AG04449 (cell line): ENCODE data around the gene DNAJC1.

Experiments
- CTCF ChIA-PET: fragments of 350-600 bp; formaldehyde crosslinking; extraction: SDS; loops from one replicate; lab custom pipeline; 2021; ENCODE audit warnings: antibody characterized with exemption; lab: Yijun Ruan, JAX
- POLR2A ChIA-PET: fragments of 400-600, 350-600 bp; formaldehyde crosslinking; extraction: SDS; loops from one replicate; lab custom pipeline; 2020; ENCODE audit warnings: antibody characterized with exemption, inconsistent platforms; lab: Yijun Ruan, JAX
- DNase-seq: peaks from one replicate; pipeline ENCODE4 v3.0.0-alpha.2; 2010; ENCODE audit warnings: low read depth, low spot score
- H3K4me3 ChIP-seq: 2 replicates; pipeline ENCODE4 v1.5.1; 2011; ENCODE audit warnings: low read depth, mild to moderate bottlenecking, control low read depth, low read length
- CTCF ChIP-seq: IDR thresholded peaks from one replicate; pipeline ENCODE4 v1.5.1; 2011; ENCODE audit warnings: mild to moderate bottlenecking, moderate library complexity, low read length, control low read depth, inconsistent platforms; ENCODE audit not compliant: insufficient read depth; ENCODE audit errors: missing control alignments

The DNAJC1 gene

GRCh38 chr10:21724687-21725367, 278.7 kb downstream of the DNAJC1 start:
- ChIA-PET CTCF (interaction anchor here (0.8 to 3.1 kb wide), 8 partner anchors 10 to 445 kb away, joined by 3 to 16 read pairs (median 3); partner anchors contain the start of gene MLLT10), POLR2A (interaction anchor here (1.1 kb wide), 1 partner anchor 199 kb away, joined by 5 read pairs; the partner anchor contains the start of gene SKIDA1)
- peak; percentile 99 for DNase-seq
- H3K4me3 ChIP-seq = no peak overlapping the region
- TF ChIP-seq CTCF = no peak

- DNase-seq = no peak
- no peak for TF ChIP-seq CTCF
- ChIA-PET POLR2A (interaction anchor here (1.1 kb wide), 1 partner anchor 199 kb away, joined by 5 read pairs; the partner anchor contains the start of gene SKIDA1), CTCF (interaction anchor here (0.8 to 3.1 kb wide), 6 partner anchors 11 to 445 kb away, joined by 3 to 16 read pairs (median 4); no protein-coding TSS in a partner anchor)
- no peak overlapping the region for H3K4me3 ChIP-seq
Observed at GRCh38 chr10:21724020-21724589, 279.4 kb downstream of the DNAJC1 start.

DNA sequence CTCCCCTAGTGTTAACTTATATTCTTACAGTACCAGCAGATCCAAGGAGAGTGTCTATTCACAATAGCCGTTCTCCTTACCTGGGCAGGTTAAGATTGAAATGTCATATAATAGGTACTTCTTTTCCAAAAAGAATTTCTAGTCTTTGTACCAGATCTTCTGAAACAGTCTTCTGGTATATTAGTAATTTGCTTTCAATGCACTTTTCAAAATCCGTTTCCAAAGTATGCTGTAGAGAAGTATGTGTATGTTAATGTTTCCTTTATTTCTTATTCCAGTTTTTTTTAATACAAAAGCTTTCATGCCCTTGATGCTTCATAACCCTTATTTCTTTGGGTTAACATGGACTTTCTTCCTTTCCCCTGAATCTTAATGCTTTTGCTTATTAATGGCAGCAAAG, 281.3 kb downstream of the DNAJC1 start:
- no peak for TF ChIP-seq CTCF
- H3K4me3 ChIP-seq = no peak overlapping the region
- ChIA-PET POLR2A (interaction anchor here (0.6 kb wide), 1 partner anchor 408 kb away, joined by 3 read pairs; no protein-coding TSS in a partner anchor), CTCF (interaction anchor here (1.3 to 3.1 kb wide), 3 partner anchors 9 to 443 kb away, joined by 5 to 17 read pairs (median 16); no protein-coding TSS in a partner anchor)
- DNase-seq = no peak

GRCh38 chr10:21721000-21721665, 282.4 kb downstream of the DNAJC1 start:
- POLR2A ChIA-PET = no interaction called here
- DNase-seq = no peak
- TF ChIP-seq CTCF = no peak
- CTCF ChIA-PET = interaction anchor here (0.8 to 2.8 kb wide), 3 partner anchors 11 to 441 kb away, joined by 3 to 17 read pairs (median 5); no protein-coding TSS in a partner anchor
- no peak overlapping the region for H3K4me3 ChIP-seq

- no peak for DNase-seq
- no peak overlapping the region for H3K4me3 ChIP-seq
- CTCF ChIA-PET = interaction anchor here (2.8 kb wide), 1 partner anchor 12 kb away, joined by 17 read pairs; no protein-coding TSS in a partner anchor
- POLR2A ChIA-PET = no interaction called here
- TF ChIP-seq CTCF = no peak
Observed at GRCh38 chr10:21720090-21720489, 283.4 kb downstream of the DNAJC1 start.
